Activated naive CD4-positive, alpha-beta T cell treated with anti-CD3 and anti-CD28 coated beads, Interleukin-2, amount 50 U/mL, for 72 hours (primary cell): ENCODE results near the gene KTN1. TPM values are rescaled to one million over a fixed set of nuclear protein-coding genes. Genes with fewer than 3 reads are reported as not detected.

Source experiments
- ATAC-seq, 2 donors: fragments of 150-1000 bp; cut with Tn5 transposase; 2 replicates each; pipeline ENCODE4 v1.10.0; 2021; ENCODE audit warnings: mild to moderate bottlenecking in 2 of 2, moderate library complexity in 2 of 2
- DNase-seq, 2 donors: peaks; one replicate each; pipeline ENCODE4 v3.0.0; 2021 to 2022; ENCODE audit warnings: low spot score in 2 of 2
- H3K27ac Mint-ChIP-seq, 2 donors: one replicate each; pipeline ENCODE4 v1.8.0; 2022; ENCODE audit warnings: mild to moderate bottlenecking in 2 of 2, mixed read lengths in 2 of 2
- H3K36me3 Mint-ChIP-seq, 2 donors: one replicate each; pipeline ENCODE4 v1.8.0; 2022; ENCODE audit warnings: mixed read lengths in 2 of 2
- H3K9me3 Mint-ChIP-seq, 2 donors: one replicate each; pipeline ENCODE4 v1.8.0; 2022; ENCODE audit warnings: mixed read lengths in 2 of 2
- total RNA-seq, 2 donors: library from RNA; stranded (reverse); gene quantifications; one replicate each; pipeline ENCODE4 v1.2.3, GENCODE V29; 2022

Gene KTN1
- total RNA-seq, 2 donors from 2014 or later, result 83.9 to 109 TPM

- no peak for DNase-seq
- no peak overlapping the region for H3K27ac Mint-ChIP-seq
- peaks cover 0 to 6% of the 10 kb centered on the region in 2 donors for H3K36me3 Mint-ChIP-seq
- ATAC-seq, result no peak
- no peaks in the 10 kb centered on the region for H3K9me3 Mint-ChIP-seq
Measured at GRCh38 chr14:55589171-55589570, 9.2 kb downstream of the KTN1 start.

DNA sequence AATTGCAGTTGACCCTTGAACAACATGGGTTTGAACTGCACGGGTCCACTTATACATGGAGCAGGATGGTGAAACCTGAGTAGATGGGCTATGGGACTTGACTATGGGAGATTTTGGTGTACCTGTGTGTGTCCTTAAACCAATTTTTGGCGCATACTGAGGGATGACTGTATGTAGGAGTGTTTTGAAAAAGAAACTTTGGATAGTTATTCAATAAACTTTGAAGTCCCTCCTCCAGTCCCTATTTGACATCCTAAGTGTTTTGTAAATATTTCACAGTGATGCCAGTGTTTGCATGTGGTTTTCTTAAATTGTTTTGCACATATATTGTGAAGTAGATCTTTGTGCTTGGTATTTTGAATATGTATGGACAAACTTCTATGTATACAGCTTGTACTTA lies 12.4 kb downstream of the KTN1 start:
- no peaks in the 10 kb centered on the region for H3K9me3 Mint-ChIP-seq
- peak overlapping the region in 1 of 2 donors; percentile 70 for H3K27ac Mint-ChIP-seq
- DNase-seq (no peak), ATAC-seq (no peak)
- H3K36me3 Mint-ChIP-seq, result peaks cover 0 to 27% of the 10 kb centered on the region in 2 donors

DNA sequence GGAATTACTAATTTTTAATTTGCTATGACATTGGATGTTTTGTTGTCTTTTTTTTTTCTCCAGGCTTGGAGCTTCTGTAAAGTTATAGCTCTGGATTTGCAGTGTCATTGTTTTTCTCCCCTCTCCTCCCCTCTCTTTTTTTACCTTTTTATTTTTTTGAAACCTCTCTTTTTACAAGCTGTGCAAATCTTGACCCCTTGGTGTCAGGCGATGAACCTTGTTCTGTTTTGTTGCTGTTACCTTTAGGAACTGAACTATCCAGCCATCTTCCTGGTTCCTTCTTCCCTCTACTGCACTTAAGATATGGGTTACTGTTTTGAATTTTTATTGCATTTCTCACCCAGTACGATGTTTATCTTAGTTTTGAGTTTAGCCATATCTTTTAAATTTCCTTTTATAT lies 13.7 kb downstream of the KTN1 start:
- DNase-seq, result no peak
- ATAC-seq, result no peak
- Mint-ChIP-seq H3K9me3 (no peaks in the 10 kb centered on the region), H3K27ac (no peak overlapping the region), H3K36me3 (peaks cover 0 to 34% of the 10 kb centered on the region in 2 donors)

GRCh38 chr14:55599250-55599879 lies 19.4 kb downstream of the KTN1 start:
- Mint-ChIP-seq H3K36me3 (peaks cover 0 to 34% of the 10 kb centered on the region in 2 donors), H3K27ac (no peak overlapping the region), H3K9me3 (no peaks in the 10 kb centered on the region)
- ATAC-seq (no peak), DNase-seq (no peak)

GRCh38 chr14:55600784-55601561 lies 21.0 kb downstream of the KTN1 start:
- ATAC-seq (peak in 1 of 2 donors; percentile 30), DNase-seq (no peak)
- H3K9me3 Mint-ChIP-seq, result no peaks in the 10 kb centered on the region
- no peak overlapping the region for H3K27ac Mint-ChIP-seq
- H3K36me3 Mint-ChIP-seq, result peaks cover 0 to 21% of the 10 kb centered on the region in 2 donors

GRCh38 chr14:55603401-55603953 lies 23.5 kb downstream of the KTN1 start:
- no peaks in the 10 kb centered on the region for H3K9me3 Mint-ChIP-seq
- no peak overlapping the region for H3K27ac Mint-ChIP-seq
- ATAC-seq (no peak), DNase-seq (no peak)
- H3K36me3 Mint-ChIP-seq, result peaks cover 0 to 7% of the 10 kb centered on the region in 2 donors

GRCh38 chr14:55604488-55604887 lies 24.5 kb downstream of the KTN1 start:
- H3K36me3 Mint-ChIP-seq, result no peaks in the 10 kb centered on the region
- no peak for ATAC-seq
- DNase-seq, result no peak
- H3K9me3 Mint-ChIP-seq, result no peaks in the 10 kb centered on the region
- no peak overlapping the region for H3K27ac Mint-ChIP-seq

DNA sequence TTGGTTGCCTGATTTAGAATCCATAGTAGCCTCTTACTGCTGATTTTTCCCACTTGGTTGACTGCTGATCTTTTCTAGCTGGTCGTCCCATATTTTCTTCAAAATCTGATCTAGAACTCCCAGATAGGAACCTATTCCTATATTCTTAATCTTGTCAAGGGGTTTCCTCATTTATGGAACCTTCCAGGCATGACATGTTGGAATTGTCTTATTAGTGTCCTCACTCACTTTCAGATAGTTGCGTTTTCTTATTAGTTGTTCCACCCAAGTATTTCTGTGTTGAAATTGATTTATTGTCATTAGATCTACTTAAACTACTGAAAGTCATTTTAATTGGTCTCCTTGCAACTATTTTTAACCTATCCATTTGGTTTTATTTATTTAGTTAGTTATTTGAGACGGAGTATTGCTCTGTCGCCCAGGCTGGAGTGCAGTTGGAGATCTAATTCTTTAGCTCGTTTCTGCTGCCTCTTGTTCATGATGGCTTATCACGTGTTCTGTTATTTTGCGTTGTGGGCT lies 25.0 kb downstream of the KTN1 start:
- Mint-ChIP-seq H3K36me3 (no peaks in the 10 kb centered on the region), H3K27ac (no peak overlapping the region), H3K9me3 (no peaks in the 10 kb centered on the region)
- DNase-seq, result no peak
- ATAC-seq, result no peak

DNA sequence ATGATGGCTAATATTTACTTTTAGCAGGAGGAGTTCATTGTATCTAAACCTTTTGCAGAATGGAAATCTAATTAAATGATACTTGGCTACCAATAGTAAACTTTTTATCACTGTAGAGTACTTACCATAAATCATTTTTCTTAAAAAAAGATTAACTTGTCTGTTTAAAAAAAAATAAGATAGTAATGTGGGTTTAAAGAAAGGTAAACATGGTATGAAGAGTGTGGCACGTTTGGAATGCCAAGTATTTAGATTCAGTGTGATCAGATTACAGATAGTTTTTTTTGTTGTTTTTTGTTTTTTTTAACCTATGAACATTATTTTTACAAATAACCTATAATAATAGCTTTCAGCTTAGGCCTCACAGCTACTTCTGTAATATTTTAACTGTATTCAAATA lies 25.8 kb downstream of the KTN1 start:
- no peak for ATAC-seq

DNA sequence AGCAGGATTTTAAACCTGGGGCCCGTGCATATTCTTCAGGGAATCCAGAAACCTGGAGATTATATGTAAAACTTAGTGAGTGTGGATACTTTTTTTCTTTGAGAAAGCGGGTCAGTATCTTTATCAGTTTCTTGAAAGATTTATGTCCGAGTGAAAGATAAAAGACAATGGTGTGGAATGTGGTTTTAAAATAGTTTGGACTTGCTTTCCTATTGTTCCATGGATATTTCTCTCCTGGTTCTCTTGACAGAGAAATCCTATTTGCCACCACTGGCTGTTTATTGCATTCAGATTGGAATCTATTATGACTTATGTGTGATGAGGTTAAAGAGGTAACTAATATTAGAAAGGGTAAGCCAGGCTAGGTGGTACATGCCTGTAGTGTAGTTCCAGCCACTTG lies 27.4 kb downstream of the KTN1 start:
- DNase-seq, result no peak
- H3K9me3 Mint-ChIP-seq, result no peaks in the 10 kb centered on the region
- no peak overlapping the region for H3K27ac Mint-ChIP-seq
- no peak for ATAC-seq
- H3K36me3 Mint-ChIP-seq, result no peaks in the 10 kb centered on the region

More for the DNA sequence above, 25.8 kb downstream of the KTN1 start:
- no peak for DNase-seq
- Mint-ChIP-seq H3K36me3 (no peaks in the 10 kb centered on the region), H3K27ac (no peak overlapping the region), H3K9me3 (no peaks in the 10 kb centered on the region)

DNA sequence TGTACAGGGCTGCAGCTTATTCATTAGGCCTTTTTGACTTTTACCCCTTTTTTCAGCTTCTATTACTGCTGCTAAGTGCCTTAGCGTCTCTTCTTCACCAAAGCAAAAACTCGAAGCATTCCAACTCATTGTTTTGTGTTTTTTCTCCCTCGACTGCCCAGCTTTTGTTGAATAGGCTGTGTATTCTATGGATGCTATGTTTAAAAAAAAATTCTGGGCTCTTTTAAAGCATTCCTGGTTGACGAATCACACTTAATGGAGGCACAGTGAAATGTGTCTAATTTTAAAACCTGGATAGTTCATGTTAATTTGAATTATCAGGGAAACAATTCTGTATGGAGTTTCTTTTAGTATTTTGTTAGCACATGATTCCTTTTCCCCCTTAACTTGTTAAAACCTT lies 29.7 kb downstream of the KTN1 start:
- no peak overlapping the region for H3K27ac Mint-ChIP-seq
- no peak for DNase-seq

GRCh38 chr14:55610713-55611370 lies 30.8 kb downstream of the KTN1 start:
- DNase-seq (no peak), ATAC-seq (no peak)
- Mint-ChIP-seq H3K9me3 (no peaks in the 10 kb centered on the region), H3K36me3 (peaks cover 2 to 5% of the 10 kb centered on the region in 2 donors), H3K27ac (no peak overlapping the region)

More for the DNA sequence above, 29.7 kb downstream of the KTN1 start:
- peaks cover 0 to 2% of the 10 kb centered on the region in 2 donors for H3K36me3 Mint-ChIP-seq
- no peak for ATAC-seq
- no peaks in the 10 kb centered on the region for H3K9me3 Mint-ChIP-seq

- H3K27ac Mint-ChIP-seq, result peak overlapping the region in 1 of 2 donors; percentile 18
- ATAC-seq (no peak), DNase-seq (no peak)
- H3K9me3 Mint-ChIP-seq, result no peaks in the 10 kb centered on the region
- H3K36me3 Mint-ChIP-seq, result peaks cover 5 to 11% of the 10 kb centered on the region in 2 donors
Measured at GRCh38 chr14:55611859-55612258, 31.9 kb downstream of the KTN1 start.

GRCh38 chr14:55614304-55614703 lies 34.3 kb downstream of the KTN1 start:
- no peak for ATAC-seq
- no peaks in the 10 kb centered on the region for H3K9me3 Mint-ChIP-seq

DNA sequence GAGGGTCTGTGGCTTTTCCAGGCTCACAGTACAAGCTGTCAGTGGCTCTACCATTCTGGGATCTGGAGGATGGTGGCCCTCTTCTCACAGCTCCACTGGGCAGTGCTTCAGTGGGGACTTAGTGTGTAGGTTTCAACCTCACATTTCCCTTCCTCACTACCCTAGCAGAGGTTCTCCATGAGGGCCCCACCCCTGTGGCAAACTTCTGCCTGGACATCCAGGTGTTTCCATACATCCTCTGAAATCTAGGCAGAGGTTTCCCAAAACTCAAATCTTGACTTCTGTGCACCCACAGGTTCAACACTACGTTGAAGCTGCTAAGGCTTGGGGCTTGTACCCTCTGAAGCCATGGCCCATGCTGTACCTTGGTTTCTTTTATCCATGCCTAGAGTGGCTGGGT lies 40.3 kb downstream of the KTN1 start:
- peaks cover 32 to 63% of the 10 kb centered on the region in 2 donors for H3K36me3 Mint-ChIP-seq
- peaks cover 4 to 5% of the 10 kb centered on the region in 2 donors for H3K9me3 Mint-ChIP-seq
- no peak for DNase-seq
- no peak for ATAC-seq
- H3K27ac Mint-ChIP-seq, result no peak overlapping the region

More at GRCh38 chr14:55614304-55614703, 34.3 kb downstream of the KTN1 start:
- DNase-seq, result no peak
- H3K36me3 Mint-ChIP-seq, result peaks cover 12 to 29% of the 10 kb centered on the region in 2 donors
- no peak overlapping the region for H3K27ac Mint-ChIP-seq

DNA sequence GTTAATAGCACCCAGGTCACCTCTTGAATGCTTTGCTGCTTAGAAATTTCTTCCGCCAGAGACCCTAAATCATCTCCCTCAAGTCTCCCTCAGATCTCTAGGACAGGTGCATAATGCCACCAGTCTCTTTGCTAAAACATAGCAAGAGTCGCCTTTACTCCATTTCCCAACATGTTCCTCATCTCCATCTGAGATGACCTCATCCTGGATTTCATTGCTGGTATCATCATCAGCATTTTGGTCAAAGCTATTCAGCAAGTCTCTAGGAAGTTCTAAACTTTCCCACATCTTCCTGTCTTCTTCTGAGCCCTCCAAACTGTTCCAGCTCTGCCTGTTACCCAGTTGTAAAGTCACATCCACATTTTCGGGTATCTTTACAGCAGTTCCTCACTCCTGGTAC lies 41.0 kb downstream of the KTN1 start:
- Mint-ChIP-seq H3K9me3 (peaks cover 4 to 5% of the 10 kb centered on the region in 2 donors), H3K27ac (no peak overlapping the region), H3K36me3 (peaks cover 32 to 59% of the 10 kb centered on the region in 2 donors)
- DNase-seq (no peak), ATAC-seq (no peak)

- ATAC-seq (no peak), DNase-seq (no peak)
- Mint-ChIP-seq H3K9me3 (peaks cover 4 to 5% of the 10 kb centered on the region in 2 donors), H3K36me3 (peaks cover 35 to 58% of the 10 kb centered on the region in 2 donors), H3K27ac (no peak overlapping the region)
Measured at GRCh38 chr14:55621391-55621790, 41.4 kb downstream of the KTN1 start.
